AG09309 (cell line): ENCODE data around the gene ZNF814.
"Not testable (repeated sequence)": the region's sequence is repeated elsewhere in the genome, so short reads cannot be mapped to it uniquely, and the experiment has no call there.

Experiments
- DNase-seq: peaks from one replicate; pipeline ENCODE4 v3.0.0-alpha.2; 2010; ENCODE audit warnings: low read depth
- H3K4me3 ChIP-seq: 2 replicates; pipeline ENCODE4 v1.5.1; 2011; ENCODE audit warnings: mild to moderate bottlenecking, low read depth, low read length, moderate library complexity; ENCODE audit not compliant: control insufficient read depth
- TF ChIP-seq, protein P1 (sequence below): IDR thresholded peaks from 2 replicates; pipeline ENCODE4 v1.5.1; 2011; ENCODE audit warnings: mild to moderate bottlenecking, low read depth, low read length, inconsistent platforms; ENCODE audit not compliant: insufficient read depth, control insufficient read depth; ENCODE audit errors: missing control alignments

Gene ZNF814

DNA sequence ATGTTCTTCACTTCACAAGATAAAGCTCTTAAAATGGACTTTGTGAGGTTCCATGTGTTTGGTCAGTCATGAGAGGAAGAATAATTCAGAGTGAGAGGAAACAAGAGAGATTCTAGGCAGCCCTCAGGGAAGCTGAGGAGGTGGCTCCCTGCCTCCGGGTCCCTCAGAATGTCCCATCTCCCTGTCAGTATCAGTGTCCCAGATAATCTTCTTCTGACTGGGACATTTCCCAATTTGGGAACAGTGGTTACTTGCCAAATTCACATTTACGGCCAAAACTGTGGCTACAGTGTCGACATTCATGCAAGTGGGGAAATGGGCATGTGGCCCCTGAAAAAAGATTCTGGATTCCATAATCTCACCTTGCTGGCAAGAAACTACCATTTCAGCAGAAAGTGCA, 18.6 kb upstream of the ZNF814 start:
- no peak for DNase-seq
- TF ChIP-seq, protein P1, sequence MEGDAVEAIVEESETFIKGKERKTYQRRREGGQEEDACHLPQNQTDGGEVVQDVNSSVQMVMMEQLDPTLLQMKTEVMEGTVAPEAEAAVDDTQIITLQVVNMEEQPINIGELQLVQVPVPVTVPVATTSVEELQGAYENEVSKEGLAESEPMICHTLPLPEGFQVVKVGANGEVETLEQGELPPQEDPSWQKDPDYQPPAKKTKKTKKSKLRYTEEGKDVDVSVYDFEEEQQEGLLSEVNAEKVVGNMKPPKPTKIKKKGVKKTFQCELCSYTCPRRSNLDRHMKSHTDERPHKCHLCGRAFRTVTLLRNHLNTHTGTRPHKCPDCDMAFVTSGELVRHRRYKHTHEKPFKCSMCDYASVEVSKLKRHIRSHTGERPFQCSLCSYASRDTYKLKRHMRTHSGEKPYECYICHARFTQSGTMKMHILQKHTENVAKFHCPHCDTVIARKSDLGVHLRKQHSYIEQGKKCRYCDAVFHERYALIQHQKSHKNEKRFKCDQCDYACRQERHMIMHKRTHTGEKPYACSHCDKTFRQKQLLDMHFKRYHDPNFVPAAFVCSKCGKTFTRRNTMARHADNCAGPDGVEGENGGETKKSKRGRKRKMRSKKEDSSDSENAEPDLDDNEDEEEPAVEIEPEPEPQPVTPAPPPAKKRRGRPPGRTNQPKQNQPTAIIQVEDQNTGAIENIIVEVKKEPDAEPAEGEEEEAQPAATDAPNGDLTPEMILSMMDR: no peak
- H3K4me3 ChIP-seq: no peak overlapping the region

DNA sequence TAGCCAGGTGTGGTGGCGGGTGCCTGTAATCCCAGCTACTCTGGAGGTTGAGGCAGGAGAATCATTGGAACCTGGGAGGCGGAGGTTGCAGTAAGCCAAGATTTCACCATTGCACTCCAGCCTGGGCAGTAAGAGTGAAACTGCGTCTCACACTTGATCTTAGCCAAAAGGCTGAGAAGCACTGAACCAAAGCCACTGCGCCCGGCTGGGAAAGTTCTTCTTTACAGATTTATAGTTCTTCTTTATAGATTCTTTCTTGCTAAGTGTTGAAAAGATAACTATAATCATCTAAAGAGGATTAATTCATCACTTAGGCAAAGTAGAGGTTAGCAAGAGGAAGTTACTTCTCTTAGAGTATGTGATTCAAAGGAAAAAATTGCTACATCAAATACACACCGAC, 16.4 kb upstream of the ZNF814 start:
- TF ChIP-seq, protein P1: no peak
- no peak overlapping the region for H3K4me3 ChIP-seq
- DNase-seq: no peak

DNA sequence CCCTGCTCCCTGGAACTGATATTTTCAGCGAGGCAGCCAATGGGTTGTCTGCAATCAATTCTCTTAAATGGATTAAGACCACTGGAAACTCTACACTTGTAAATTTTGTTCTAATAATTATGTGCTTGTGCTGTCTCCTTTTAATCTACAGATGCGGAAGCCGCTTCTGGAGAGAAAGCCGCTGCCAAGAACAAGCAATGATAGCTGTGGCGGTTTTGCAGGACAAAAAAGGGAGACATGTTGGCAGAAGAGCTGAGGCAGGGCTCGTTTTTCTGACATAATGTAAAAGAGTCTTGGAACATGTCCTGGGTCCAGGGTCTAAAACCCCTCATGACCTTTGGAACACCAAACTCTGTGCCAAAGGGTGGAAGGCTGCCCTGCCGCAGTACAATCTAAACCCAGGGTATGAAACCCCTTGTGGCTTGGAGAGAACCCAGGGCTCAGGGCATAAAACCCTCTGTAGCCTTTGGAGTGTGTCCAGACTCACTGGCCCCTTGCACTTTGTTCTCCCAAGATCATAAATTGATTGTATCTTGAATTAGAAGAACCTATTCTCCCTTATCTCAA, 14.9 kb upstream of the ZNF814 start:
- DNase-seq: no peak
- TF ChIP-seq, protein P1: no peak

DNA sequence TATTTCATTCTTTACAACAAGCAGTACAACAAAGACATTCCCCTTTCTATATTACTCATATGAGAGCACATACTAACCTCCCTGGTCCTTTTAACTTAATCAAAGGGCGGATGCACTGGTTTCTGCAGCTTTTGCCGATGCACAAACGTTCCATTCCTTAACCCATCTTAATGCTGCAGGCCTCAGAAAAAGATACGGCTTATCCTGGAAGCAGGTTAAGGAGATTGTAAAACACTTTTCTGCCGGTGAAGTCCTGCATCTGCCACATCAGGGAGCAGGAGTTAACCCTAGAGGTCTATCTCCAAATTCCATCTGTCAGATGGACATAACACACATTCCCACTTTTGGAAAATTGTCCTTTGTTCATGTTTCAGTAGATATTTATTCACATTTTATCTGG, 11.5 kb upstream of the ZNF814 start:
- no peak for DNase-seq
- TF ChIP-seq, protein P1: no peak
- H3K4me3 ChIP-seq: no peak overlapping the region

More for the DNA sequence above, 14.9 kb upstream of the ZNF814 start:
- H3K4me3 ChIP-seq: no peak overlapping the region

DNA sequence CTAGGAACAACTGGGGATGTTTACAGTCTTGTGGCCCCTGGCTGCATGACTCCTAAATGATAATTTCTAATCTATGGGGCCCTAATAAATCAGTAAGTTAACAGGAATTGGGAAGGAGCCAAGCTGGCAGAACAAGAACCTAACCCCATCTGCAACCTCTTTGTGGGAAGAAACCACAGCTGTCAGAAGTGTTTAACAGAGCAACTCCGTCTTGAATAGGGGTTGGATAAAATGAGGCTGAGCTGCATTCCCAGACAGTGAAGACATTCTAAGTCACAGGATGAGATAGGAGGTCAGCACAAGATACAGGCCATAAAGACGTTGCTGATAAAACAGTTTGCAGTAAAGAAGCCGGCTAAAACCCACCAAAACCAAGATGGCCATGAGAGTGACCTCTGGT, 1.9 kb upstream of the ZNF814 start:
- H3K4me3 ChIP-seq: not testable (repeated sequence)
- peak; percentile 24 for DNase-seq

DNA sequence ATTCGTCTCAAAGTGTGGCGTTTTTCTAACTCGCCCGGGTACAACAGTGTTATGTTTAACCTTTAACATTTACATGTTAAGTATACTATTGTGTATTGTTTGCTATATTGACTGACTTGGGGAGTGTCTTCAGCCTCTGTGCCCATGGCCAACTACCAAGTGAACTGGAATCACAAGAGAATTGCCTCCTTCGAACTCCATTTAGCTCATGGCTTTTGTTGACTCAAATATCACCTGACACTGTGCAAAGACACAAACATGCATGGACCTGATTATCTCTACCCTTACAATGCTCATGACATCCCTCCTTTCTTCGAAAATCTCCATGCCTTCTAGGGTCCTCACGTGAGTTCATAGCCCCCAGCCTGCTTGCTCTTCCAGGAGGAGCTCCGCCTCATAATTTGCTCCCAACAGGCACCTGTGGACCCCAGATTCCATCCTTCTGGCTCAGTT, 704 bp downstream of the ZNF814 start:
- TF ChIP-seq, protein P1: no peak
- DNase-seq: no peak
- H3K4me3 ChIP-seq: peak overlapping the region; percentile 63

DNA sequence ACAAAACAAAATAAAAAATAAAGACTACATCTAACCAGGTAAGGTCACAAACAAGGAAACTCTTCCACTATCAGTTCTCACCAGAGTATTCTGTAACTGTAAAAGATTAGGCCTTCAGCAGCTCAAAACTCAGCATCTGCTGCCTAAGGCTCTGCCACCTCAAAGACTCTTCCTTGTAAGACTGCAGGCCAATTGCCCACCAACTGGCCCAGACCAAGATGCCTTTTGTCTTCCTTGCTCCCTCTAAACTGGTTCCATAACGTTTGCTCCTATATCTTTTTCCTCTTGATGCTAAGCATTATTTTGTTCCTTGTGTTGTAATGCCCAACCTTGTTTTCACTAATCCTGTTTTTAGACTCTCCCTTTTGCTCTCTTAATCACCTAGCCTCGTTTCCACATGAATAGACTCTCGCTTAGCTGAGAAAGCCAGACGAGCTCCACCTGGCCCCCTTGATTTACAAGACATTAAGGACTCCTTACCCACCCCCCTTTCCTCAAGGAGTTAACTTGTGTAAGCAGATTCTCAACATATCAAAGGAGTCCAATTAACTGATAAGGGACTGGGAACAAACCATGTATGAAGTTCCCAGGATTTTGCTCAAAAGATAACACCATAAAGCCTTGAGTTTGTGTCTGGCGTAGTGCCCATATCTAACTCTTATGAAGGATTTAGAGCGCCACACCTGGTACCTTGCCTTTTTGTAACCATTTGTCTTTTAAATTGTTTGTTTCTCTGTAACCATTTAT, 1.5 kb downstream of the ZNF814 start:
- no peak overlapping the region for H3K4me3 ChIP-seq
- TF ChIP-seq, protein P1: no peak
- no peak for DNase-seq
